B cell (primary cell): ENCODE measurements around the gene RRAD. TPM values are rescaled to one million over a fixed set of nuclear protein-coding genes. Genes with fewer than 3 reads are reported as not detected.

Experiments used
- ATAC-seq: fragments of 200-7000 bp; cut with Tn5 transposase; one replicate; pipeline ENCODE4 v1.10.0; 2021; ENCODE audit warnings: low read depth, mild to moderate bottlenecking, moderate number of reproducible peaks, moderate library complexity
- CTCF ChIA-PET: fragments of 350-600 bp; sonication (Branson Sonifier 250); formaldehyde crosslinking; loops from one replicate; lab custom pipeline; 2021; ENCODE audit warnings: antibody characterized with exemption, inconsistent platforms; lab: Charles Lee
- POLR2A ChIA-PET: fragments of 350-600 bp; sonication (Branson Sonifier 250); formaldehyde crosslinking; loops from one replicate; lab custom pipeline; 2021; ENCODE audit warnings: antibody characterized with exemption; lab: Charles Lee
- DNase-seq: peaks from one replicate; pipeline ENCODE4 v3.0.0; 2013
- H2AFZ ChIP-seq: 2 replicates; pipeline ENCODE4 v1.6.1; 2012; ENCODE audit warnings: mild to moderate bottlenecking, low read depth, low read length; ENCODE audit not compliant: insufficient read depth, poor library complexity, severe bottlenecking
- H3K27ac ChIP-seq, 2 donors: 1 replicate in 1 of 2; 2 replicates in 1 of 2; pipeline ENCODE4 v1.5.1; 2012 to 2013; ENCODE audit warnings: low read length in 2 of 2, mild to moderate bottlenecking in 2 of 2, moderate library complexity in 1 of 2
- H3K27me3 ChIP-seq, 4 experiments: fragments of 200-600 bp in 1 of 4; sonication (generic) in 1 of 4; replicated peaks in 1 of 4; 1 replicate in 2 of 4; 2 replicates in 2 of 4; pipeline versions ENCODE4 v1.6.1 to v1.7.0; 2013 to 2016; ENCODE audit warnings: low read length in 3 of 4, mild to moderate bottlenecking in 2 of 4, mixed read lengths in 1 of 4, moderate library complexity in 1 of 4; ENCODE audit not compliant: insufficient read depth in 4 of 4, control insufficient read depth in 3 of 4; ENCODE audit errors: control extremely low read depth in 1 of 4
- H3K36me3 ChIP-seq, 2 experiments: replicated peaks in 1 of 2; 1 replicate in 1 of 2; 2 replicates in 1 of 2; pipeline versions ENCODE4 v1.6.1 to v1.7.1; 2013; ENCODE audit warnings: low read length in 1 of 2; ENCODE audit not compliant: insufficient read depth in 2 of 2, control insufficient read depth in 1 of 2; ENCODE audit errors: control extremely low read depth in 1 of 2, extremely low read depth in 1 of 2
- H3K4me1 ChIP-seq, 2 donors: fragments of 200-600 bp in 1 of 2; sonication (generic) in 1 of 2; 1 replicate in 1 of 2; 2 replicates in 1 of 2; pipeline versions ENCODE4 v1.5.1 to v1.6.1; 2013 to 2017; ENCODE audit warnings: low read length in 2 of 2; ENCODE audit not compliant: control insufficient read depth in 2 of 2, insufficient read depth in 2 of 2
- H3K4me2 ChIP-seq: replicated peaks from 2 replicates; pipeline ENCODE3; 2012; ENCODE audit warnings: mild to moderate bottlenecking, low read depth, low read length; ENCODE audit not compliant: poor library complexity, severe bottlenecking
- H3K4me3 ChIP-seq, 5 experiments: fragments of 200-600 bp in 1 of 5; sonication (generic) in 1 of 5; 1 replicate in 3 of 5; 2 replicates in 2 of 5; pipeline versions ENCODE4 v1.5.1 to v1.7.0; 2011 to 2016; ENCODE audit warnings: low read length in 4 of 5, mild to moderate bottlenecking in 4 of 5, low read depth in 2 of 5, control low read depth in 1 of 5, moderate library complexity in 1 of 5; ENCODE audit not compliant: insufficient read depth in 1 of 5; ENCODE audit errors: control extremely low read depth in 1 of 5, extremely low read depth in 1 of 5
- H3K79me2 ChIP-seq: fragments of 200-600 bp; sonication (generic); one replicate; pipeline ENCODE4 v1.6.0; 2016; ENCODE audit warnings: low read length; ENCODE audit not compliant: control insufficient read depth, insufficient read depth
- H3K9ac ChIP-seq: fragments of 200-600 bp; sonication (generic); 2 replicates; pipeline ENCODE4 v1.6.1; 2017; ENCODE audit warnings: mild to moderate bottlenecking, low read length, moderate library complexity
- H3K9me3 ChIP-seq, 3 donors: one replicate each; pipeline versions ENCODE4 v1.6.1 to v1.7.1; 2013; ENCODE audit warnings: low read length in 2 of 3; ENCODE audit not compliant: control insufficient read depth in 2 of 3, insufficient read depth in 1 of 3; ENCODE audit errors: control extremely low read depth in 1 of 3
- H4K20me1 ChIP-seq: 2 replicates; pipeline ENCODE4 v1.6.0; 2012; ENCODE audit warnings: mild to moderate bottlenecking, low read length; ENCODE audit not compliant: insufficient read depth, control insufficient read depth, poor library complexity, severe bottlenecking
- H3K27ac Mint-ChIP-seq: one replicate; pipeline ENCODE4 v1.8.0; 2021; ENCODE audit warnings: mixed read lengths
- H3K27me3 Mint-ChIP-seq: one replicate; pipeline ENCODE4 v1.8.0; 2021; ENCODE audit warnings: mixed read lengths
- H3K4me1 Mint-ChIP-seq: one replicate; pipeline ENCODE4 v1.8.0; 2021; ENCODE audit warnings: mixed read lengths
- H3K4me3 Mint-ChIP-seq: one replicate; pipeline ENCODE4 v1.8.0; 2021; ENCODE audit warnings: mixed read lengths
- H3K9me3 Mint-ChIP-seq: one replicate; pipeline ENCODE4 v1.8.0; 2022; ENCODE audit warnings: mixed read lengths; ENCODE audit not compliant: insufficient read depth
- CTCF ChIP-seq: fragments of 200-600 bp; IDR thresholded peaks from one replicate; pipeline ENCODE4 v1.8.0; 2022; ENCODE audit warnings: antibody characterized with exemption, mild to moderate bottlenecking
- EZH2 ChIP-seq: IDR thresholded peaks from 2 replicates; pipeline ENCODE4 v1.6.1; 2012; ENCODE audit warnings: borderline replicate concordance, low read depth, mild to moderate bottlenecking, moderate library complexity, low read length; ENCODE audit not compliant: insufficient read depth, poor library complexity, severe bottlenecking
- WGBS: methylation state at CpG from one replicate; pipeline ENCODE4 v1.1.5; 2013; ENCODE audit warnings: missing lambda C conversion rate; ENCODE audit not compliant: insufficient coverage; 5-methylcytosine and 5-hydroxymethylcytosine counted together
- intact Hi-C: fragments of 100-400 bp; cut with micrococcal nuclease; formaldehyde crosslinking; loops from one replicate; pipeline ENCODE4 v1.10.0; 2022
- polyA plus RNA-seq: library from polyadenylated mRNA; depleted of rRNA; stranded (reverse); fragments of >200 nt; gene quantifications from 2 replicates; pipeline ENCODE4 v1.2.3, GENCODE V29; 2012
- total RNA-seq, 2 donors: library from RNA; stranded (reverse); fragments of 120-200 nt in 1 of 2; gene quantifications; 1 replicate in 1 of 2; 2 replicates in 1 of 2; pipeline versions ENCODE4 v1.2.3 to v1.2.4, GENCODE V29; 2013 to 2022

RRAD gene
- total and polyA plus RNA-seq, 2 donors (not counting 1 experiment from before 2014, with no cell fraction given) = 0.64 to 1.9 TPM

GRCh38 chr16:66891797-66892196 lies 33.5 kb downstream of the RRAD start:
- intact Hi-C loops = no loop called here
- no peaks in the 10 kb centered on the region for H3K4me1 Mint-ChIP-seq
- Histone ChIP-seq H4K20me1 (no peaks in the 10 kb centered on the region), H3K36me3 (peaks cover 0 to 6% of the 10 kb centered on the region in 2 experiments), H3K27me3 (no peaks in the 10 kb centered on the region), H3K9ac (no peak overlapping the region), H3K79me2 (no peaks in the 10 kb centered on the region), H3K27ac (no peak overlapping the region), H3K4me3 (no peak overlapping the region), H2AFZ (no peak overlapping the region), H3K4me2 (no peak overlapping the region), H3K9me3 (no peaks in the 10 kb centered on the region), H3K4me1 (peaks cover 0 to 3% of the 10 kb centered on the region in 2 donors)
- POLR2A ChIA-PET = no interaction called here
- DNase-seq (no peak), ATAC-seq (no peak)
- 100% methylated on average over 1 of the region's 6 CpGs for WGBS
- no peak overlapping the region for H3K4me3 Mint-ChIP-seq
- no peaks in the 10 kb centered on the region for H3K9me3 Mint-ChIP-seq
- no peaks in the 10 kb centered on the region for H3K27me3 Mint-ChIP-seq
- H3K27ac Mint-ChIP-seq = no peak overlapping the region
- TF ChIP-seq EZH2 = no peak
- no peak for TF ChIP-seq CTCF
- CTCF ChIA-PET = no interaction called here

- Histone ChIP-seq H3K9ac (no peak overlapping the region), H3K4me1 (peaks cover 0 to 3% of the 10 kb centered on the region in 2 donors), H3K4me3 (no peak overlapping the region), H2AFZ (no peak overlapping the region), H3K79me2 (no peaks in the 10 kb centered on the region), H3K36me3 (peaks cover 0 to 6% of the 10 kb centered on the region in 2 experiments), H3K27me3 (no peaks in the 10 kb centered on the region), H4K20me1 (no peaks in the 10 kb centered on the region), H3K4me2 (no peak overlapping the region), H3K9me3 (no peaks in the 10 kb centered on the region), H3K27ac (no peak overlapping the region)
- ChIA-PET CTCF (no interaction called here), POLR2A (no interaction called here)
- intact Hi-C loops = no loop called here
- TF ChIP-seq CTCF (no peak), EZH2 (no peak)
- no peak overlapping the region for H3K4me3 Mint-ChIP-seq
- ATAC-seq = no peak
- WGBS = 96% methylated on average over 2 of the region's 4 CpGs
- H3K4me1 Mint-ChIP-seq = no peaks in the 10 kb centered on the region
- DNase-seq = no peak
- no peak overlapping the region for H3K27ac Mint-ChIP-seq
- no peaks in the 10 kb centered on the region for H3K9me3 Mint-ChIP-seq
- H3K27me3 Mint-ChIP-seq = no peaks in the 10 kb centered on the region
These were observed 34.0 kb downstream of the RRAD start for GRCh38 chr16:66891360-66891759.
